ENCODE results near the gene BSN.
A peak's percentile ranks its signal among the peaks of the same experiment; 100 is the strongest.
"Not testable (repeated sequence)": the region's sequence is repeated elsewhere in the genome, so short reads cannot be mapped to it uniquely, and the experiment has no call there.

BSN gene

DNA sequence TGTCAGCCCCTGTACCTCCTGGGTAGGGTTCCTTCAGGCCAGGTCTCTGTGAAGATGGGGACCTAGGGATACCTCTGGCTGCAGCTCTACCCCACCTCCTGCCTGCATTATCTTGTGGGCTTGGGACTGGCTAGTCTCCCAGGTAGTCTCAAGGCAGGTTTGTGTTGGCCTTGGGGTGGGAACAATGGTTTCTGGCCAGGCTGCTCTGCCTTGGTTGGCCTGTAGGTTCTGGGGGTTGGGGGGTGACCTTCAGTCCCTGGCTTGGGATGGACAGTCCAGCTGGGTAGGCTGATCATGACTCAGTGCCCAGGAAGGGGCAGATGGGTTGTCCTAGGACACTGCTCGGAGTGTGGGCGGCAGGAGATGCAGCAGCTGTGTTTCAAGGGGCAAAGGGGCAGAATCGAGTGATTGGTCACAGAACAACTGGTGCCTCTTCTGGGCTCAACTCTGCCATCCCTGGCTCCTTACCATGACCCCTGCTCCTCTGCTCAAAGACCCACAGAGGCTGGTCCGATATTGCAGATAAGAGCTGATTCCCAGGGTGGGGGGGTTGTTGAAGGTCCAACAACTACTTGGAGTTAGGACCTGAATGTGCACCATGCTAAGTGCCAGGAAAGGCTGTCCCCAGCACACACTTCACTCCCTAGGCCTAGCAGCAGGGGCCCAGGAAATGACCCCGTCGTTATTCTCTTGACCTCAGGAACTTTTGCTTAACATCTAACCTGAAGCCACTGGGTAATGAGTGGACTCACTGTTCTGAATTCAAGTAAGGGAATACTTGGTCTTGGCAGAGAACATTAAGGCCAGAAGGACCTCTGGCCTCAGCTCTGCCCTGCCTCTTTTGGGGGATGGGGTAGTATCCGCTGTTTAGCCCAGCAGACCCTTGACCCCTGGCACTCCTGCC lies 18.1 kb upstream of the BSN start:
- DNase-seq (ENCODE audit: low read depth), result no peak

- no peak for DNase-seq (ENCODE audit: low read depth)
Observed at GRCh38 chr3:49536875-49537533, 17.3 kb upstream of the BSN start.

DNA sequence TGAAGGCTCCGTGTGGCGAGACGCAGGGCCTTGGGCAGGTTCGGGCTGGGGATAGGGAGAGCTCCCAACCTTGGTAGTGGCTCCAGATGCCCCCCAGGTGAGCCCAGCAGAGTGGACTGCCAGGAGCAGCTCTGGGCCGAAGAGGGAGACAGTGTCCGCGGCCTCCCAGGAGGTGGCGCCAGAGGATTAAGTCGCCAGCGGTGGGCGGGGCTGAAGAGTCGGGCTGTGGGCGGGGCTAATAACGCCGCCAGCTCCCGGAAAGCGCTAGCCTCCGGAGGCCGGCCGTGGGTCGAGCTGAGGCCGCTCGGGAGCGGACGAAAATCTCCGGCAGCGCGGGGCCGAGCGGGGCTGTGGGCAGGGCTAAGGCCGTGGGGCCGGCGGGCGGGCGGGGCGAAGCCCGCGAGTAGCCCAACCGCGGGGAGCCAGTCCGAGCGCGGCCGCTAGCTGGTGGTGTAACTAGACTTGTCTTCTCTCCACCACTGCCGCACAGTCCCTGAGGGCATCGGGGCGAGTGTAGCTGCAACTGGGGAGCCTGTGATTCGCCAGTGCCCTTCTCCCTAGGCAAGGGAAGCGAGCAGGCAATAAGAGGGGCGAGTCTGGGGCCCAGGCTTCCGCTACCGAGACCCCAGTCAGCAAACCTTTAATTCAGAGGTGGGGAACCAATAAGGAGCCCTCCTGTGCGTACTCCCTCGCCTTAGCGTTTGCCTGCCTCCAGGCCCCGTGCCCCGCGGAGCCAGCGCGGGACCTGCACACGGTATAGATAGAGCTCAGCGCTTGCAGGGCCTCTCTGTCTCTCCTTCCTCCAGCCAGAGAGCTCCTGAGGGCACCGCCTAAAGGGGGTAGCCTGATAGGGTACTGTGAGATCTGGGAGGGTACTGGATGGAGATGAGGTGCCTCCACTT lies 14.4 kb upstream of the BSN start:
- peak; percentile 91 for DNase-seq (ENCODE audit: low read depth)

DNA sequence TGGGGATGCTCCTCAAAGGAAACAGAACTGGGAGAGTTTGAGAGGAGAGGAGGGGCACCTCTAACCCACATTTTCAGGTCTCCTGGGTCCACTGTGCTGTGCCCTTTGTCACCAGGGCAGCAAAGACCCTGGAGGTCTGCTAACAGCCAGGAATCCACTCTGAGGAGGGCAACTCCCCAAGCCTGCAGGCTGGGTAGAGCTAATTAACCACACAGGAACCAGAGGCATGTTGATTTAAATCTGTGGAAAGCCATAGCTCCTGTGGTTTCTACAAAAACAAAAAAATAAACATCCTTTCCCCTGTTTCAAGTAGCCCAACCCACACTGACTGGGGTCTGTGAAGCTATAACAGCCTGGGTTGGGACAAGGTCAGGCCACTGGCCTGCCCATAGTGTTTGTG lies 2.2 kb upstream of the BSN start:
- no peak for DNase-seq (ENCODE audit: low read depth)

- no peak for DNase-seq (ENCODE audit: low read depth)
Observed at GRCh38 chr3:49553324-49553691, 969 bp upstream of the BSN start.

DNA sequence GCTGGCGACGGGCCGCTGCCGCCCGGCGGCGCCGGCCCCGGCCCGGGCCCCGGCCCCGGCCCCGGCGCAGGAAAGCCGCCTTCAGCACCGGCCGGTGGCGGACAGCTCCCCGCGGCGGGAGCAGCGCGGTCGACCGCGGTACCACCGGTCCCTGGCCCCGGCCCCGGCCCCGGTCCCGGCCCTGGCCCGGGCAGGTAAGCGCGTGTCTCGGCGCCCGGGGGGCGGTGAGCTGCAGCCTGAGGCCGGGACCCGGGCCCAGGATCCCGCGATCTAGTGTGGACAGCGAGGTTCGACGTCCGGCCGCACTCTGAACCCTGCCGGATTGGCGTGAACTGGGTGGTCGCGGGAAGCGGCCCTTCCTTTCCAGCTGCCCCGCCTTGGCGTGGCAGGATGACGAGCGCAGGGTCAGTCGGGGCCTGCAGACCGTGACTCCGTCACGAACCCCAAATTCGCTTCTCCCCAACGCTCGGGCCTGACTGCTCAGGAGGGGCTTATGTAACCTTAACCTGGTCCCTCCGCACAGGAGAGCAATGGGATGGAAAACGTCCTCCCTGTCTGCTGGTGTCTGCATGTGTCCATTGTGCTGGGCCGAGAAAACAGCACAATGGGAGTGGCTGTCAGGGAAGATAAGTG lies 472 bp downstream of the BSN start:
- DNase-seq (ENCODE audit: low read depth), result no peak

DNA sequence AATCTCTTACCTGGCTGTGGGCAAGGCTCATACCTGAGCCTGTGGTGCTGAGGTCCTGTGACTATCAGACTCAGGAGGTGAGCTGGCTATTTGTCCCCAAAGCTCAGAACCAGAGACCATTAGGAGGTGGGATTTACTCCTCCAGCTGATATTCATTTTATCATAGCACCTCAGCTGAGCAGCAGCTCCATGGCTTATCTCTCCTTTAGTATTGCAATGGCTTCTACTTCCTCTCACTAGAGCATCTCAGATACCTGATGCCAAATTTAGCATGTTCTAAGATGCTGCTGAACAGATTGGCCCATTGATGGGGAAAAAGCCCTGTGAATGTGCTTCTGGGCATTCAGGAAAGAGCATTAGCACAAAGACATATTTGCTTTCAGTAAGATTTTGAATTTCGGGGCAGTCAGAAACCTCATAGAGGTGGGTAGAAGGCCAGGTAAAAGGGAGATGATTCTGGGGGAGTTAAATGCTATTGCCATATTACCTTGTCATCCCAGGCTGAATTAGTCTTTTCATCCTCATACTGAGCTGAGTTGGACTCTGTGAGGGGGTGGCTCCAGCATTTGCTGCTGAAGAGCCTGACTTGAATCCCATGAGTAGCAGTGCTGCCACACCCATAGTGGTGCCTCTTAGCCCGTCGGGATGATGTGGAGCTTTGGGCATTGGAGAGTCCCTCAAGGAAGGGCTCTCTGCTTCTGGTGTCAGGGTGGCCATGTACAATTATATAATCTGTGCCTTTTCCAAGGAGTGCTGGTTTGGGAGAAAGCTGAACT lies 2.4 kb downstream of the BSN start:
- DNase-seq (ENCODE audit: low read depth), result no peak

DNA sequence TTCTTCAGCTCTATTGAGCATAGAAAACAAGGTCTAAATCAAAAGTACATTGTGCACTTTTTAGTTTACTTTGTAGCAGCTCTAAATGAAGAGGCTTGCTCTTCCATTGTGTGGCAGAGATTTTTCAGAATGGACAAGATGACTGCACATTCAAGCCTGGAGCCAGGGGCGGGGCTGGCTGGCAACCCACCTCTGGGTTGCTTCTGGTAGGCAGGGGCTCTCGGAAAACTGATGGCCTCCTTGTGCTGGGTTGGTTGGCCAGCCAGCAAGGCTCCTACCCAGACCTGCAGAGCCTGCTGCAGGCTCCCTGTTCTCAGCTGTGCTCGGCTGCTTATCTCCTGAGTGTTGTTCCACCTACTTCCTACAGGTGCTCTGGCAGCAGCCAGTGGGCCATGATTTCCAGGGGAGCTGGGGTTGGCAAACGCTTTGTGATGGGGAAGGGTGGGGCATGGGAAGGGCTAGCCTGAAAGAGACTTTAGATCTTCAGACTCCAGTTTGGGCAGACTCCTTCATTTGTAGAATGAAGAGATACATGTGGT lies 8.8 kb downstream of the BSN start:
- no peak for DNase-seq (ENCODE audit: low read depth)

GRCh38 chr3:49563766-49564165 lies 9.5 kb downstream of the BSN start:
- no peak for DNase-seq (ENCODE audit: low read depth)

DNA sequence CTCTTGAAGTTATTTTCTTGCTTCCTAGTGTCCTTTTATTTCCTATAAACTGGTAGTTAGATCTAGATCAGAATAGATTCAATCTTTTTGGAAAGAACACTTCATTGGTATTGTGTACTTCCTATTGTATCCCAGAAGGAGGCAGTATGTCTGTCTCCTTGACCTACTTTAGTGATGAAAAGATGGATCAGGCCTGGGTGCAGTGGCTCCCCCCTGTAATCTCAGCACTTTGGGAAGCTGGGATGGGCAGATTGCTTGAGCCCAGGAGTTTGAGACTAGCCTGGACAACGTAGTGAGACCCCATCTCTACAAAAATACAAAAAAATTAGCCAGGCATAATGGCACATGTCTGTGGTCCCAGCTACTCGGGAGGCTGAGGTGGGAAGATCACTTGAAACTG lies 12.0 kb downstream of the BSN start:
- no peak for DNase-seq (ENCODE audit: low read depth)

DNA sequence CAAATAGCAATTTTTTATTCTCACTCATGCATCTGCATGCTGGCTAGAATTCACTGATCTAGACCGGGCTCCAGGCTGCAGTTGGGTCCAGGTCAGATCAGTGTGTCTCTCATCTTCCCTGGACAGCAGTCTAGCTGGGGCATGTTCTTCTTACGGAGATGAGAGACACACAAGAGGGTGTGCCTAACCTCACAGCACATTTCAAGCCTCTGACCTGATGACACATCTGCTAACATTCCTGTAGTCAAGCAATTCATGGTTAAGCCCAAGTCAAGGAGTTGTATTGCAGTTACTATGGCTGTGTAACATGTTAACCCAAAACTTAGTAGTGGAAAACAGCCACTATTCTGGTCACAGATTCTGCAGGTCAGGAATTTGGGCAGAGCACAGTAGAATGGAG lies 13.1 kb downstream of the BSN start:
- DNase-seq (ENCODE audit: low read depth), result no peak

GRCh38 chr3:49568965-49569364 lies 14.7 kb downstream of the BSN start:
- no peak for DNase-seq (ENCODE audit: low read depth)

DNA sequence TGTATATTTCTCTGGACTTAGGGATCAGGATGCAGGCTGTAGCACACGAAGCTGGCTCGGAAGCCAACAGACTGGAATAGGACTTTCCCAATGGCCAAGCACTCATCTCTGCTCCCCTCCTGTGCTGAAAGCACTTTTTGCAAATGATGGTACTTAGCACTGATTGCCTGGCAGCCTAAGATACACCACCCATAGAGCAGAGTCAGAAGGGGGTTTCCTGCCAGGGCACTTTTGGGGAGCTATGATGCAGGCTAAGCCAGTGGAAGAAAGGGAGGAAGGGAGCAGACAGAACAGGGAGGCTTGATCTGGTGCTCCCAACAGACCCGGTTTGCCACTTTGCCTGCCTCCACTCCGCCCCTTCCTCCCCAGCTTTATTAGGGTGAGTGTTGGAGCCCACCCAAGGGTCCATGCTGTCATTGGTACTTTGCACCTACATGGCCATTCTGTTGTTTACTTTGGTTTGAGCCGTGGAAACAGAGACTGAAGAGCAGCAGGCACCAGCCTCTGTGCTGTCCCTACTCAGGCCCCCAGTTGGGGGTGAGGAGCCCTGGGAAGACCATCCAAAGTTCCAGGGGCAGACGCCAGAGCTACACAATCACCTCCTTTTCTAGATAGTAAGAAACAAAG lies 15.9 kb downstream of the BSN start:
- DNase-seq (ENCODE audit: low read depth), result no peak

DNA sequence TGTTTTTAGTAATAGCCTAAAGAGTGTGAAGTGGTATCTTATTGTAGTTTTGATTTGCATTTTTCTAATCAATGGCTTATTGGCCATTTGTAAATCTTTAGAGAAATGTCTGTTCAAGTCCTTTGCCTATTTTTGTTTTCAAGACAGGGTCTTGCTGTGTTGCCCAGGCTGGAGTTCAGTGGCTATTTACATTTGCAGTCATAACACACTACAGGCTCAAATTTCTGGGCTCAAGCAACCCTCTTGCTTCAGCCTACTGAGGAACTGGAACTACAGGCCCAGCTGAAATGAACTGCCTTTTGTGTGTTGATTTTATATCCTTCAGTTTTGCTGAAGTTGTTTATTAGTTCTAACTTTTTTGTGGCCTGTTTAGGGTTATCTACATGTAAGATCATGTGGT lies 27.9 kb downstream of the BSN start:
- DNase-seq (ENCODE audit: low read depth), result no peak

GRCh38 chr3:49585261-49585755 lies 31.0 kb downstream of the BSN start:
- not testable (repeated sequence) for DNase-seq (ENCODE audit: low read depth)

DNA sequence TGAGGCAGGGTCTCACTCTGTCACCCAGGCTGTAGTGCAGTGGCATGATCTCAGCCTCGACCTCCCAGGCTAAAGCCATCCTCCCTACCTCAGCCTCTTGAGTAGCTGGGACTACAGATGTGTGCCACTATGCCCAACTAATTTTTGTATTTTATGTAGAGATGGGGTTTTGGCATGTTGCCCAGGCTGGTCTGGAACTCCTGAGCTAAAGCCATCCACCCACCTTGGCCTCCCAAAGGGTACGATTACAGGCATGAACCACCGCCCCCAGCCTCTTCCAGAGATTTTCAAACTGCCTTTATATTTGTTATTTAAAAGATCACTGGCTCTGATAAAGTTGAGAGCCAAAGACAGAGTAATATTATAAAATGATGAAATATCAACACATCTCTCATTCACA lies 37.3 kb downstream of the BSN start:
- no peak for DNase-seq (ENCODE audit: low read depth)

DNA sequence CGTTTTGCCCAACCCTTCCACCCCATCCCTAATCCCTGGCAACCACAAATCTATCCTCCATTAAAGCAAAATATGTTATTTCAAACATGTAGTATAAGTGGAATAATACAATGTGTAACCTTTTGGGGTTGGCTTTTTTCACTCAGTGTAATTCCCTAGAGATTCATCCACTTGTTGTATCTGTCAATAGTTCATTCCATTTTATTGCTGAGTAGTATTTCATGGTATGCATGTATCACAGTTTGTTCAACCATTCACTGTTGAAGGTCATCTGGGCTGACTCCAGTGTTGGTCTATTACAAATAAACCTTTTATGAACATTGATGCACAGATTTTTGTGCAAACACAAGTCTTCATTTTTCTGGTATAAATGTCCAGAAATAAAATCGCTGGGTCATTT lies 38.8 kb downstream of the BSN start:
- DNase-seq (ENCODE audit: low read depth), result no peak

- DNase-seq (ENCODE audit: low read depth), result no peak
Observed at GRCh38 chr3:49600781-49601180, 46.5 kb downstream of the BSN start.

DNA sequence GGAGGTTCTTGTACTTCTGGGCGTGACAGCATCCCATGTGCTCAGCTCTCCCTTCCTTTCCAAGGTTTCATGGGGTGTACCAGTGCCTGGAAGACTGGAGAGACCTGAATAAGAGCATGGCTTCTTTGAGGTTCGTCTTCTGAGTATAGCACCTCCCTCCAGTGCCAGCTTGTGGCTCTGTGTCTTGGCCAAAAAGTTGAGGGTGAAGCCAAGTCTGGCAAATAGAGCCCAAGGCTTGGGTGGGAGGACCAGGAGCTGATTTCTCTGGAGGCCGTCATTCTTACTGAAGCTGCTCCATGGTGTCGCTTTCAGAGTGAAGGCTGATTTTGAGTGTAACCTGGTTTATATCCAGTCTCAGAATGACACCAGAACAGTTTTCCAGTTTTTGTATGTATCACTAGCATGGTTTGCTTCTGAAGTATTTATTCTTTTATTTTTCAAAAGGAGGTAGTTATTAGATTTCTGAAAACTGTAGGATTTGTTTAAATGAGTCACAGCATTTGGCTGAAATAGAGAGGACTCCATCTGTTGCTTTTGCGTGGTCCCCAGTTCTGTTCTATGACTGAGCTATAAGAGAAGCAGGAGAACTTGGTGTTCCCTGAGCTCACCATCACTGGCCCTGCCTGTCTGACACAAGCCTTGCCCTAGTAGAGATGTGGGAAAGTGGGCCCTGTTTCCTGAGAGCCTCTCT lies 47.2 kb downstream of the BSN start:
- DNase-seq (ENCODE audit: low read depth), result no peak

DNA sequence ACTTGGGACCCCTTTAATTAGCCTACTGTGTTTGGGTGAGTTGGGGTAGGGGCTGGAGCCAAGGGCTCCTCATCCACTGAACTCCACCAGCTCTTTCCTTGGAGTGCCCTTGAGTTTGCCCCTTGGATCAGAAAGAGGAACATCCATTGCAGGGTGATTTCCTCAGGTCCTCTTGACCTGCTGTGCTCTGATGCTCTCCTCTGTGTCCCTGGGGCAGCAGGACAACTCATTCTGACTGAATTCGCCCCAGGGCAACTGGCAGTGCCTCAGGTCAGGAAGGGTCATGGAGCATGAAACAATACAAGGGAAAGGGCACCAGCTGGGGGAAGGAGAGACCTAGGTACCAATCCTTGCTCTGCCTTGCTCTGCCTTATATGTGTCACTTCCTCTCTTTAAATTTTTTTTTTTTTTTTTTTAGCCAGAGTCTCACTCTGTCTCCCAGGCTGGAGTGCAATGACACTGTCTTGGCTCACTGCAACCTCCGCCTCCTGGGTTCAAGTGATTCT lies 47.8 kb downstream of the BSN start:
- no peak for DNase-seq (ENCODE audit: low read depth)

Data from activated gamma-delta T cell treated with anti-CD3 and anti-CD28 coated beads, Interleukin-2, amount 50 U/mL, for 16 hours (primary cell).